B cell (primary cell): Measurements from ENCODE around the gene AK1. TPM values are rescaled to one million over a fixed set of nuclear protein-coding genes. Genes with fewer than 3 reads are reported as not detected.
A peak's percentile ranks its signal among the peaks of the same experiment; 100 is the strongest.

Source experiments
- ATAC-seq: fragments of 200-7000 bp; cut with Tn5 transposase; one replicate; pipeline ENCODE4 v1.10.0; 2021; ENCODE audit warnings: low read depth, mild to moderate bottlenecking, moderate number of reproducible peaks, moderate library complexity
- CTCF ChIA-PET: fragments of 350-600 bp; sonication (Branson Sonifier 250); formaldehyde crosslinking; loops from one replicate; lab custom pipeline; 2021; ENCODE audit warnings: antibody characterized with exemption, inconsistent platforms; lab: Charles Lee
- POLR2A ChIA-PET: fragments of 350-600 bp; sonication (Branson Sonifier 250); formaldehyde crosslinking; loops from one replicate; lab custom pipeline; 2021; ENCODE audit warnings: antibody characterized with exemption; lab: Charles Lee
- DNase-seq: peaks from one replicate; pipeline ENCODE4 v3.0.0; 2013
- H2AFZ ChIP-seq: 2 replicates; pipeline ENCODE4 v1.6.1; 2012; ENCODE audit warnings: mild to moderate bottlenecking, low read depth, low read length; ENCODE audit not compliant: insufficient read depth, poor library complexity, severe bottlenecking
- H3K27ac ChIP-seq, 2 donors: 1 replicate in 1 of 2; 2 replicates in 1 of 2; pipeline ENCODE4 v1.5.1; 2012 to 2013; ENCODE audit warnings: low read length in 2 of 2, mild to moderate bottlenecking in 2 of 2, moderate library complexity in 1 of 2
- H3K27me3 ChIP-seq, 4 experiments: fragments of 200-600 bp in 1 of 4; sonication (generic) in 1 of 4; replicated peaks in 1 of 4; 1 replicate in 2 of 4; 2 replicates in 2 of 4; pipeline versions ENCODE4 v1.6.1 to v1.7.0; 2013 to 2016; ENCODE audit warnings: low read length in 3 of 4, mild to moderate bottlenecking in 2 of 4, mixed read lengths in 1 of 4, moderate library complexity in 1 of 4; ENCODE audit not compliant: insufficient read depth in 4 of 4, control insufficient read depth in 3 of 4; ENCODE audit errors: control extremely low read depth in 1 of 4
- H3K36me3 ChIP-seq, 2 experiments: replicated peaks in 1 of 2; 1 replicate in 1 of 2; 2 replicates in 1 of 2; pipeline versions ENCODE4 v1.6.1 to v1.7.1; 2013; ENCODE audit warnings: low read length in 1 of 2; ENCODE audit not compliant: insufficient read depth in 2 of 2, control insufficient read depth in 1 of 2; ENCODE audit errors: control extremely low read depth in 1 of 2, extremely low read depth in 1 of 2
- H3K4me1 ChIP-seq, 2 donors: fragments of 200-600 bp in 1 of 2; sonication (generic) in 1 of 2; 1 replicate in 1 of 2; 2 replicates in 1 of 2; pipeline versions ENCODE4 v1.5.1 to v1.6.1; 2013 to 2017; ENCODE audit warnings: low read length in 2 of 2; ENCODE audit not compliant: control insufficient read depth in 2 of 2, insufficient read depth in 2 of 2
- H3K4me2 ChIP-seq: replicated peaks from 2 replicates; pipeline ENCODE3; 2012; ENCODE audit warnings: mild to moderate bottlenecking, low read depth, low read length; ENCODE audit not compliant: poor library complexity, severe bottlenecking
- H3K4me3 ChIP-seq, 5 experiments: fragments of 200-600 bp in 1 of 5; sonication (generic) in 1 of 5; 1 replicate in 3 of 5; 2 replicates in 2 of 5; pipeline versions ENCODE4 v1.5.1 to v1.7.0; 2011 to 2016; ENCODE audit warnings: low read length in 4 of 5, mild to moderate bottlenecking in 4 of 5, low read depth in 2 of 5, control low read depth in 1 of 5, moderate library complexity in 1 of 5; ENCODE audit not compliant: insufficient read depth in 1 of 5; ENCODE audit errors: control extremely low read depth in 1 of 5, extremely low read depth in 1 of 5
- H3K79me2 ChIP-seq: fragments of 200-600 bp; sonication (generic); one replicate; pipeline ENCODE4 v1.6.0; 2016; ENCODE audit warnings: low read length; ENCODE audit not compliant: control insufficient read depth, insufficient read depth
- H3K9ac ChIP-seq: fragments of 200-600 bp; sonication (generic); 2 replicates; pipeline ENCODE4 v1.6.1; 2017; ENCODE audit warnings: mild to moderate bottlenecking, low read length, moderate library complexity
- H3K9me3 ChIP-seq, 3 donors: one replicate each; pipeline versions ENCODE4 v1.6.1 to v1.7.1; 2013; ENCODE audit warnings: low read length in 2 of 3; ENCODE audit not compliant: control insufficient read depth in 2 of 3, insufficient read depth in 1 of 3; ENCODE audit errors: control extremely low read depth in 1 of 3
- H4K20me1 ChIP-seq: 2 replicates; pipeline ENCODE4 v1.6.0; 2012; ENCODE audit warnings: mild to moderate bottlenecking, low read length; ENCODE audit not compliant: insufficient read depth, control insufficient read depth, poor library complexity, severe bottlenecking
- H3K27ac Mint-ChIP-seq: one replicate; pipeline ENCODE4 v1.8.0; 2021; ENCODE audit warnings: mixed read lengths
- H3K27me3 Mint-ChIP-seq: one replicate; pipeline ENCODE4 v1.8.0; 2021; ENCODE audit warnings: mixed read lengths
- H3K4me1 Mint-ChIP-seq: one replicate; pipeline ENCODE4 v1.8.0; 2021; ENCODE audit warnings: mixed read lengths
- H3K4me3 Mint-ChIP-seq: one replicate; pipeline ENCODE4 v1.8.0; 2021; ENCODE audit warnings: mixed read lengths
- H3K9me3 Mint-ChIP-seq: one replicate; pipeline ENCODE4 v1.8.0; 2022; ENCODE audit warnings: mixed read lengths; ENCODE audit not compliant: insufficient read depth
- EZH2 ChIP-seq: IDR thresholded peaks from 2 replicates; pipeline ENCODE4 v1.6.1; 2012; ENCODE audit warnings: borderline replicate concordance, low read depth, mild to moderate bottlenecking, moderate library complexity, low read length; ENCODE audit not compliant: insufficient read depth, poor library complexity, severe bottlenecking
- WGBS: methylation state at CpG from one replicate; pipeline ENCODE4 v1.1.5; 2013; ENCODE audit warnings: missing lambda C conversion rate; ENCODE audit not compliant: insufficient coverage; 5-methylcytosine and 5-hydroxymethylcytosine counted together
- intact Hi-C: fragments of 100-400 bp; cut with micrococcal nuclease; formaldehyde crosslinking; loops from one replicate; pipeline ENCODE4 v1.10.0; 2022
- polyA plus RNA-seq: library from polyadenylated mRNA; depleted of rRNA; stranded (reverse); fragments of >200 nt; gene quantifications from 2 replicates; pipeline ENCODE4 v1.2.3, GENCODE V29; 2012
- total RNA-seq, 2 donors: library from RNA; stranded (reverse); fragments of 120-200 nt in 1 of 2; gene quantifications; 1 replicate in 1 of 2; 2 replicates in 1 of 2; pipeline versions ENCODE4 v1.2.3 to v1.2.4, GENCODE V29; 2013 to 2022
- TF ChIP-seq, protein P1 (sequence below): fragments of 200-600 bp; IDR thresholded peaks from one replicate; pipeline ENCODE4 v1.8.0; 2022; ENCODE audit warnings: antibody characterized with exemption, mild to moderate bottlenecking

AK1 gene
- total and polyA plus RNA-seq, 2 donors (not counting 1 experiment from before 2014, with no cell fraction given), result 28.0 to 31.8 TPM

- peak overlapping the region; percentile 66 for H3K27ac Mint-ChIP-seq
- H2AFZ ChIP-seq, result no peak overlapping the region
- no peak overlapping the region for H3K4me3 ChIP-seq
- no peaks in the 10 kb centered on the region for H4K20me1 ChIP-seq
- H3K79me2 ChIP-seq, result no peaks in the 10 kb centered on the region
- no peak for ATAC-seq
- H3K9ac ChIP-seq, result no peak overlapping the region
- H3K9me3 ChIP-seq, result no peaks in the 10 kb centered on the region
- H3K4me1 ChIP-seq, result peaks cover 20 to 34% of the 10 kb centered on the region in 2 donors
- no peaks in the 10 kb centered on the region for H3K27me3 ChIP-seq
- intact Hi-C loops, result no loop called here
- WGBS, result 96% methylated on average over 18 of the region's 18 CpGs
- H3K36me3 ChIP-seq, result no peaks in the 10 kb centered on the region
- POLR2A ChIA-PET, result interaction anchor here (0.7 kb wide), 1 partner anchor 53 kb away, joined by 3 read pairs; no protein-coding TSS in a partner anchor
- H3K27me3 Mint-ChIP-seq, result no peaks in the 10 kb centered on the region
- peaks cover 25% of the 10 kb centered on the region for H3K4me1 Mint-ChIP-seq
- H3K9me3 Mint-ChIP-seq, result no peaks in the 10 kb centered on the region
- DNase-seq, result peak; percentile 15
- no peak for TF ChIP-seq EZH2
- TF ChIP-seq, protein P1, sequence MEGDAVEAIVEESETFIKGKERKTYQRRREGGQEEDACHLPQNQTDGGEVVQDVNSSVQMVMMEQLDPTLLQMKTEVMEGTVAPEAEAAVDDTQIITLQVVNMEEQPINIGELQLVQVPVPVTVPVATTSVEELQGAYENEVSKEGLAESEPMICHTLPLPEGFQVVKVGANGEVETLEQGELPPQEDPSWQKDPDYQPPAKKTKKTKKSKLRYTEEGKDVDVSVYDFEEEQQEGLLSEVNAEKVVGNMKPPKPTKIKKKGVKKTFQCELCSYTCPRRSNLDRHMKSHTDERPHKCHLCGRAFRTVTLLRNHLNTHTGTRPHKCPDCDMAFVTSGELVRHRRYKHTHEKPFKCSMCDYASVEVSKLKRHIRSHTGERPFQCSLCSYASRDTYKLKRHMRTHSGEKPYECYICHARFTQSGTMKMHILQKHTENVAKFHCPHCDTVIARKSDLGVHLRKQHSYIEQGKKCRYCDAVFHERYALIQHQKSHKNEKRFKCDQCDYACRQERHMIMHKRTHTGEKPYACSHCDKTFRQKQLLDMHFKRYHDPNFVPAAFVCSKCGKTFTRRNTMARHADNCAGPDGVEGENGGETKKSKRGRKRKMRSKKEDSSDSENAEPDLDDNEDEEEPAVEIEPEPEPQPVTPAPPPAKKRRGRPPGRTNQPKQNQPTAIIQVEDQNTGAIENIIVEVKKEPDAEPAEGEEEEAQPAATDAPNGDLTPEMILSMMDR, result no peak
- H3K4me3 Mint-ChIP-seq, result no peak overlapping the region
- no peak overlapping the region for H3K4me2 ChIP-seq
- CTCF ChIA-PET, result interaction anchor here (1.0 to 13.7 kb wide), 16 partner anchors 12 to 283 kb away, joined by 3 to 237 read pairs (median 14); partner anchors contain the start of genes CDK9, SH2D3C, ST6GALNAC4 and TOR2A
- no peak overlapping the region for H3K27ac ChIP-seq
These were observed 9.1 kb downstream of the AK1 start for GRCh38 chr9:127868278-127868902.
